ENCODE data around the gene SDK2.

GRCh38 chr17:73595931-73596330 lies 48.3 kb downstream of the SDK2 start:
- no peak for TF ChIP-seq CTCF (IDR thresholded peaks at IDR 0.05; ENCODE audit: insufficient read depth, low read depth, low read length)
- TF ChIP-seq EZH2 (IDR thresholded peaks at IDR 0.05; ENCODE audit: insufficient read depth, low read length): no peak
